ENCODE results near the gene RNF44.

GRCh38 chr5:176528301-176528700, 8.9 kb downstream of the RNF44 start:
- TF ChIP-seq CTCF (IDR thresholded peaks at IDR 0.05; ENCODE audit: borderline replicate concordance, extremely low read depth, low read length, poor library complexity, severe bottlenecking) (no peak), EZH2 (IDR thresholded peaks at IDR 0.05; ENCODE audit: borderline replicate concordance, low read depth, low read length, severe bottlenecking) (no peak)
